SK-MEL-5 (cell line): Measurements from ENCODE around the gene NAB2. TPM values are rescaled to one million over a fixed set of nuclear protein-coding genes. Genes with fewer than 3 reads are reported as not detected.

Source experiments
- DNase-seq: peaks from one replicate; pipeline ENCODE4 v3.0.0-alpha.2; 2016; ENCODE audit warnings: low read depth, low spot score
- in situ Hi-C: cut with HindIII; loops from 2 replicates; pipeline ENCODE4 v1.10.0; 2016; ENCODE audit warnings: low sequenced_read_pairs, high pct_unique_total_duplicates, low pct_unique_long_range_greater_than_20kb
- total RNA-seq: library from RNA; depleted of rRNA; stranded (reverse); fragments of >200 nt; shearing (Covaris generic); gene quantifications from 2 replicates; pipeline ENCODE4 v1.2.3, GENCODE V29; 2014

Gene NAB2
- total RNA-seq, 1 experiment from 2014 or later, result 79.0 TPM

- in situ Hi-C loops, result no loop called here
- DNase-seq, result no peak
Measured at GRCh38 chr12:57090490-57090889, 1.6 kb downstream of the NAB2 start.

DNA sequence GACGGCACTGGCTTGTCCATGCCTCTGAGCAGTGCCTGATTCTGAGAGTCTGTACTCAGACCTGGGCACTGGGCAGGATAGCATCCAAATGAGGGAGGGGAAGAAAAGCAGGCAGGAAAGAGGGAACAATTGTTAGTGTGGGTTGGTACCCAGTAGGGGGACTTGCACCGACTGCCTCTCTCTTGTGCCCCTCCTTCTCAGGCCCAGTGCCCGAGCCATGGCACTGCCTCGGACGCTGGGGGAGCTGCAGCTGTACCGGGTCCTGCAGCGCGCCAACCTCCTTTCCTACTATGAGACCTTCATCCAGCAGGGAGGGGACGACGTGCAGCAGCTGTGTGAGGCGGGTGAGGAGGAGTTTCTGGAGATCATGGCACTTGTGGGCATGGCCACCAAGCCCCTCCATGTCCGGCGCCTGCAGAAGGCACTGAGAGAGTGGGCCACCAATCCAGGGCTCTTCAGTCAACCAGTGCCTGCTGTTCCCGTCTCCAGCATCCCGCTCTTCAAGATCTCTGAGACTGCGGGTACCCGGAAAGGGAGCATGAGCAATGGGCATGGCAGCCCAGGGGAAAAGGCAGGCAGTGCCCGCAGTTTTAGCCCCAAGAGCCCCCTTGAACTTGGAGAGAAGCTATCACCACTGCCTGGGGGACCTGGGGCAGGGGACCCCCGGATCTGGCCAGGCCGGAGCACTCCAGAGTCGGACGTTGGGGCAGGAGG is 2.2 kb downstream of the NAB2 start:
- DNase-seq, result peak; percentile 16
- in situ Hi-C loops, result no loop called here

- in situ Hi-C loops, result no loop called here
Measured at GRCh38 chr12:57091638-57092528, 3.0 kb downstream of the NAB2 start.

GRCh38 chr12:57092529-57092862 is 3.6 kb downstream of the NAB2 start:
- in situ Hi-C loops, result no loop called here
- DNase-seq, result no peak

More at GRCh38 chr12:57091638-57092528, 3.0 kb downstream of the NAB2 start:
- DNase-seq, result no peak

DNA sequence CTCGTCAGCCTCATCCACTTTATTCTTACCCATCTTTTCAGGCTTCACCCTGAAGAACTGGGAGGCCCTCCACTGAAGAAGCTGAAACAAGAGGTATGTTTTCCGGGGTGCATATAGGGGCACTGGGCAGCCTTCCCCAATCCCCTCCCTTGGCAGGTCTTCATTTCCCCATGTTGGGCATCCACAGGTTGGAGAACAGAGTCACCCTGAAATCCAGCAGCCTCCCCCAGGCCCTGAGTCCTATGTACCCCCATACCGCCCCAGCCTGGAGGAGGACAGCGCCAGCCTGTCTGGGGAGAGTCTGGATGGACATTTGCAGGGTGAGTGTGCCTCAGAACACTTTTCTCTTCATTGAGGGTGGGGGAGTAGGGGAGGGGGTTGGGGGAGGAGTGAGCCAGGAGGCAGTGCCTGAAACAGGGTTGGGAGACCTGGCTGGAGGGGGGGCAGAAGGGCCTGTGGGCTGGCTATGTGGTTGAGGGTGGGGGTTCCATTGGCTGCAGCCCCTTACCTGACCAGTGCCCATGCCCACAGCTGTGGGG is 4.0 kb downstream of the NAB2 start:
- no peak for DNase-seq
- in situ Hi-C loops, result no loop called here

GRCh38 chr12:57093415-57094207 is 4.7 kb downstream of the NAB2 start:
- in situ Hi-C loops, result no loop called here

GRCh38 chr12:57094208-57095160 is 5.6 kb downstream of the NAB2 start:
- in situ Hi-C loops, result no loop called here
- DNase-seq, result no peak

More at GRCh38 chr12:57093415-57094207, 4.7 kb downstream of the NAB2 start:
- DNase-seq, result peak; percentile 62

- DNase-seq, result no peak
- in situ Hi-C loops, result no loop called here
Measured at GRCh38 chr12:57095440-57095839, 6.5 kb downstream of the NAB2 start.

DNA sequence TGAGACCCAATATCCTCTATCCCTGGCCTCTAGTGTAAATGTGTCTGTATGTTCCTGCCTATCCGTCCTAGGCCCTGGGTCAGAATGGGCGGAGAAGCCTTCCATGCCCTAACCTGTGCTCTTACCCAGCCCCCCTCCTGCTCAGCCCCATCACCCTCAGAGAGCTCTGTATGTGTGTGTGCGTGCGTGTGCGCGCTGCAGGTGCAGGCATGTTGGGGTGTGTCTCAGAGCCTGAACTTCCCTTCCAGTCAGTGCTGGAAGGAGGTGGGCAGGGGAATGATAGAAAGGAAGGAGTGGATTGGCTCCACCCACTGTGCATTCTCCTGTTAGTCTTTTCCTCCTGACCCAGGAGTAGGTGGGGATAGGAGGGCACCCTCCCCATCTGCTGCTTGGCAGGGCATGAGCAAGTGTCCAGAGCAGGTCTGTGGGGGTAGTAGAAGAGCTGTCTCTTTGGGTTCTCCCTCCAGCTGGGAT is 7.2 kb downstream of the NAB2 start:
- DNase-seq, result peak; percentile 41

GRCh38 chr12:57096748-57097553 is 8.0 kb downstream of the NAB2 start:
- DNase-seq, result no peak
- in situ Hi-C loops, result no loop called here

More for the DNA sequence above, 7.2 kb downstream of the NAB2 start:
- in situ Hi-C loops, result no loop called here

GRCh38 chr12:57097554-57097835 is 8.6 kb downstream of the NAB2 start:
- in situ Hi-C loops, result no loop called here
- DNase-seq, result no peak

GRCh38 chr12:57098546-57098945 is 9.6 kb downstream of the NAB2 start:
- no peak for DNase-seq

DNA sequence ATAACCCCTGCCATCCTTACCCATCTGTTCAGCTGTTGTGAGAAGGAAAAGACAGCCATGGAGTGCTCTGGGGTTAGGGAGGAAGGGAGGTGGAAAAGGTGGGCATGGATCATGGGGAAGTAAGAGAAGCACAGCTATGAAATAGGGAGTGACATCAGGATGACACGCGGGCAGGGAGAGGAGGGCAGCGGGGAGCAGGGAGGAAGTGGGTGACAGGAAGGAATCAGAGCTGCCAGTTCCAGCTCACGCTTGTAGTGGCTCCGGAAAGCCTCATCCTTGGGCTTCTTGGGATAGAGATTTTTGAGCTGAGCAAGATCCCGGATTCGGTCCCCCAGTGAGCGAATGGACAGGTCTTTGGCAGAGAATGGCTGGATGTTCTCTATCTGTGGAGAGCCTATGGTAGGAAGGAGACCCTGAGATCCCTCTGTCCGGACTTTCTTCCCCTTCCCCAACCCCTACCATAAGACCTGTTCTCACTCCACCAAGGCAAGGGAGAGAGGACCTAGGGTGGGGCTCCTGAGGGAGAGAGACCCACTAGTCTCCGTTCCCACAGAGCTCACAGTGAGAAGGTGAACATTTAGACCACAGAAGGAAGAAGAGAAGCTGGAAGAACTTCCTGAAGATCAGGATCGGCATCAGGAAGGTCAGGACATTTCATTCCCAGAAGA is 10.3 kb downstream of the NAB2 start:
- in situ Hi-C loops, result no loop called here

More at GRCh38 chr12:57098546-57098945, 9.6 kb downstream of the NAB2 start:
- in situ Hi-C loops, result no loop called here

GRCh38 chr12:57099766-57100165 is 10.9 kb downstream of the NAB2 start:
- in situ Hi-C loops, result no loop called here
- DNase-seq, result no peak

More for the DNA sequence above, 10.3 kb downstream of the NAB2 start:
- no peak for DNase-seq

GRCh38 chr12:57101892-57102695 is 13.2 kb downstream of the NAB2 start:
- in situ Hi-C loops, result no loop called here
- DNase-seq, result no peak
